Right lobe of liver (tissue), 6 donors: ENCODE results near the gene IPO8. TPM values are rescaled to one million over a fixed set of nuclear protein-coding genes. Genes with fewer than 3 reads are reported as not detected.
"Not testable (repeated sequence)": the region's sequence is repeated elsewhere in the genome, so short reads cannot be mapped to it uniquely, and the experiment has no call there.

Experiments
- ATAC-seq, 4 donors: fragments of 200-7000 bp; cut with Tn5 transposase; one replicate each; pipeline ENCODE4 v1.9.1; 2020; ENCODE audit warnings: mild to moderate bottlenecking in 4 of 4, moderate library complexity in 4 of 4
- DNase-seq, 3 donors: peaks; one replicate each; pipeline ENCODE4 v3.0.0-alpha.2; 2020
- H3K27ac ChIP-seq, 3 donors: fragments of 200-600 bp; one replicate each; pipeline ENCODE4 v1.8.0; 2022
- H3K27me3 ChIP-seq, 2 donors: fragments of 200-600 bp; one replicate each; pipeline ENCODE4 v1.8.0; 2022
- H3K36me3 ChIP-seq, 4 donors: fragments of 200-600 bp; sonication (generic) in 1 of 4; one replicate each; pipeline versions ENCODE4 v1.5.1 to v1.8.0; 2017 to 2022; ENCODE audit warnings: control low read depth in 1 of 4
- H3K4me1 ChIP-seq, 4 donors: fragments of 200-600 bp; sonication (generic) in 1 of 4; one replicate each; pipeline versions ENCODE4 v1.5.1 to v1.8.0; 2017 to 2022; ENCODE audit warnings: control low read depth in 1 of 4
- H3K4me3 ChIP-seq, 3 donors: fragments of 200-600 bp; one replicate each; pipeline ENCODE4 v1.8.0; 2022
- H3K9me3 ChIP-seq, 4 donors: fragments of 200-600 bp; sonication (generic) in 1 of 4; one replicate each; pipeline versions ENCODE4 v1.5.1 to v1.8.0; 2017 to 2022; ENCODE audit warnings: control low read depth in 1 of 4
- POLR2A ChIP-seq: fragments of 450-650 bp; IDR thresholded peaks from one replicate; pipeline ENCODE4 v1.6.1; 2017; ENCODE audit warnings: antibody characterized with exemption, mild to moderate bottlenecking
- WGBS: methylation state at CpG from one replicate; pipeline ENCODE4 v1.1.6; 2018; ENCODE audit warnings: low coverage, low lambda C conversion rate; ENCODE audit not compliant: insufficient coverage; ENCODE audit errors: missing lambda C conversion rate; 5-methylcytosine and 5-hydroxymethylcytosine counted together
- intact Hi-C, 2 donors: fragments of 100-400 bp; cut with DNase I; formaldehyde crosslinking; loops; one replicate each; pipeline versions ENCODE4 v1.11.2 to v1.14.1; 2022
- total RNA-seq, 6 experiments: library from RNA; depleted of rRNA in 2 of 6; stranded (reverse); fragments of >200 nt in 2 of 6; fragmentation: NEBNext Ultra II Directional in 3 of 6; extraction: Animal tissue kit (Norgen Biotek cat#: 25700) in 3 of 6; gene quantifications; one replicate each; pipeline versions ENCODE4 v1.1.0 to v1.2.4, GENCODE V29; 2016 to 2023
- TF ChIP-seq, protein P1 (sequence below), 4 donors: fragments of 200-600 bp in 3 of 4; fragments of 450-650 bp in 1 of 4; IDR thresholded peaks; one replicate each; pipeline versions ENCODE4 v1.5.1 to v1.8.0; 2016 to 2022; ENCODE audit warnings: antibody characterized with exemption in 4 of 4, mild to moderate bottlenecking in 2 of 4
- donor health status: DM: no; HTN: yes; CAD: no.
- donor health status: DM: no; HTN: no; CAD: no.
- donor health status: DM: no; HTN: no; CAD: no.
- donor health status: DM: no; HTN: yes; CAD: no.
- donor health status: DM: no; HTN: yes; CAD: no.

The IPO8 gene
- total RNA-seq, 6 experiments from 2014 or later, result 19.6 to 34.7 (median 25.5) TPM

DNA sequence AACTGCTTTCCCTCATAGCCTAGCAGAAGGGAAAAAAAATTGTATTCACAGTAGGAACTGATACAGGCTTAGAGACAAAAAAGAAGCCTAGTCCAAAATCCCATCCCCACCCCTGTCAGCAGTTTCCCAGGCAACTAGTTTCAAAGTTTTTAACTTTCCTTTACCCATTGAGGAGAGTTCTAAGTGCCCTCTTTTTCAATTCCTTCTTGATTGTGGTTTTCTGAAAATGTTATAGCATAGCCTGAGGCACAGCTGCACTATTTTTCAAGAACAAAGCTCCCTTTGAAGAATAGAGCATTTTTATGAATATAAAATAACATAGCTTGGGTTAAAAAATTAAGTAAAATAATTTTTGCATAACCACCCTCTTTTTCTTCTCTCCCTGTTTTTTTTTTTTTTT lies 81.6 kb downstream of the IPO8 start:
- intact Hi-C loops, result no loop called here
- no peaks in the 10 kb centered on the region for H3K27me3 ChIP-seq
- H3K27ac ChIP-seq, result no peak overlapping the region
- TF ChIP-seq, protein P1, sequence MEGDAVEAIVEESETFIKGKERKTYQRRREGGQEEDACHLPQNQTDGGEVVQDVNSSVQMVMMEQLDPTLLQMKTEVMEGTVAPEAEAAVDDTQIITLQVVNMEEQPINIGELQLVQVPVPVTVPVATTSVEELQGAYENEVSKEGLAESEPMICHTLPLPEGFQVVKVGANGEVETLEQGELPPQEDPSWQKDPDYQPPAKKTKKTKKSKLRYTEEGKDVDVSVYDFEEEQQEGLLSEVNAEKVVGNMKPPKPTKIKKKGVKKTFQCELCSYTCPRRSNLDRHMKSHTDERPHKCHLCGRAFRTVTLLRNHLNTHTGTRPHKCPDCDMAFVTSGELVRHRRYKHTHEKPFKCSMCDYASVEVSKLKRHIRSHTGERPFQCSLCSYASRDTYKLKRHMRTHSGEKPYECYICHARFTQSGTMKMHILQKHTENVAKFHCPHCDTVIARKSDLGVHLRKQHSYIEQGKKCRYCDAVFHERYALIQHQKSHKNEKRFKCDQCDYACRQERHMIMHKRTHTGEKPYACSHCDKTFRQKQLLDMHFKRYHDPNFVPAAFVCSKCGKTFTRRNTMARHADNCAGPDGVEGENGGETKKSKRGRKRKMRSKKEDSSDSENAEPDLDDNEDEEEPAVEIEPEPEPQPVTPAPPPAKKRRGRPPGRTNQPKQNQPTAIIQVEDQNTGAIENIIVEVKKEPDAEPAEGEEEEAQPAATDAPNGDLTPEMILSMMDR (IDR thresholded peaks at IDR 0.05), result no peak
- TF ChIP-seq POLR2A, result no peak
- ATAC-seq (peak in 1 of 4 donors; percentile 13), DNase-seq (no peak)
- H3K4me3 ChIP-seq, result no peak overlapping the region
- H3K36me3 ChIP-seq, result no peaks in the 10 kb centered on the region
- peaks cover 0 to 18% (median 0%) of the 10 kb centered on the region in 4 donors for H3K4me1 ChIP-seq
- H3K9me3 ChIP-seq, result no peaks in the 10 kb centered on the region

DNA sequence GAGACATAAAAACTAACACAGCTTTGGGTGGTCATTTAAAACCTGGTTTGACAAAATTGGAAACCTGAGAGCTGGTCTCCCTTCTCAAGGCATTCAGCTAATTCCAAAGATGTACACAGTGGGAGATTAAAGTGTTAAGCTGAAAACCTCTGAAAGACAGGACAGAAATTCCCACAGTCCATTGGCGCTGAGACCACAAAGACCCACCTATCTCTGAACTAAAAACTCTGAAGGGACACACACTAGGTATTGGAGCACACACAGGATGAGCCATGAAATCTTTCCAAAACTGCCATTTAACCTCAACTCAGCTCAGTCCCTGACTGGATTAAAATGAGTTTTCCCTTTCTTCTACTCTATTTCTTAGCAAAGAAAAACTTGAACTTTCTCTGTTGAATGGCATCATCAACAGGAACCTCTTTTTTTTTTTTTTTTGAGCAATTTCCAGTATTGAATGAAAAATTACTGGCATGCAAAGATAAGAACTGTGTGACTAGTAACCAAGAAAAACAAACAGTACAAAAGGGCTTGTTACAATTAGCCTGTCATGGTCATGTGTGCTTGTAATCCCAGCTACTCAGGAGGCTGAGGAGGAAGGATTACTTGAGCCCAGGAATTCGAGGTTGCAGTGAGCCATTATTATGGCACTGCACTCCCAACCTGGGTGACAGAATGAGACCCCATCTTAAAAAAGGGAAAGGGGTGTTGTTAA lies 82.4 kb downstream of the IPO8 start:
- intact Hi-C loops, result no loop called here
- Histone ChIP-seq H3K4me3 (no peak overlapping the region), H3K27ac (peak overlapping the region in 1 of 3 donors; percentile 3), H3K36me3 (no peaks in the 10 kb centered on the region), H3K9me3 (no peaks in the 10 kb centered on the region), H3K4me1 (peaks cover 0 to 18% (median 0%) of the 10 kb centered on the region in 4 donors), H3K27me3 (no peaks in the 10 kb centered on the region)
- ATAC-seq, result peak in 3 of 4 donors; percentile 69 to 88 (median 86)
- DNase-seq, result no peak
- 0% methylated on average over 1 of the region's 2 CpGs for WGBS
- TF ChIP-seq, protein P1 (IDR thresholded peaks at IDR 0.05), result no peak
- TF ChIP-seq POLR2A, result no peak

- no peak overlapping the region for H3K4me3 ChIP-seq
- ATAC-seq (no peak), DNase-seq (no peak)
- 88% methylated on average over 1 of the region's 1 CpG for WGBS
- no peaks in the 10 kb centered on the region for H3K36me3 ChIP-seq
- peaks cover 0 to 5% (median 0%) of the 10 kb centered on the region in 4 donors for H3K4me1 ChIP-seq
- H3K9me3 ChIP-seq, result no peaks in the 10 kb centered on the region
- no peak overlapping the region for H3K27ac ChIP-seq
- intact Hi-C loops, result no loop called here
- H3K27me3 ChIP-seq, result no peaks in the 10 kb centered on the region
- TF ChIP-seq, protein P1 (IDR thresholded peaks at IDR 0.05), result no peak
- TF ChIP-seq POLR2A, result no peak
These were observed 85.0 kb downstream of the IPO8 start for GRCh38 chr12:30610718-30611117.

DNA sequence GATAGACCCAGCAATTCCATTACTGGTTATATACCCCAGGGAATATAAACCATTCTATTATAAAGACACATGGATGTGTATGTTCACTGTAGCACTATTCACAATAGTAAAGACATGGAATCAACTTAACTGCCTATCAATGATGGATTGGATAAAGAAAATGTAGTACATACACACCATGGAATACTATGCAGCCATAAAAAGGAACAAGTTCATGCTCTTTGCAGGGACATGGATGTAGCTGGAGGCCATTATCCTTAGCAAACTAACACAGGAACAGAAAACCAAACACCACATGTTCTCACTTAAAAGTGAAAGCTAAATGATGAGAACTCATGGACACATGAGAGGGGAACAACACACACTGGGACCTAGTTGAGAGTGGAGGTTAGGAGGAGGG lies 85.8 kb downstream of the IPO8 start:
- H3K9me3 ChIP-seq, H3K4me1 ChIP-seq, H3K27me3 ChIP-seq, H3K27ac ChIP-seq, H3K36me3 ChIP-seq, intact Hi-C loops, DNase-seq, H3K4me3 ChIP-seq, ATAC-seq: not testable (repeated sequence)

GRCh38 chr12:30604302-30604701 lies 91.4 kb downstream of the IPO8 start:
- H3K4me3 ChIP-seq, intact Hi-C loops, H3K9me3 ChIP-seq, H3K36me3 ChIP-seq, DNase-seq, ATAC-seq, H3K27me3 ChIP-seq, H3K27ac ChIP-seq, H3K4me1 ChIP-seq: not testable (repeated sequence)
- 75% methylated on average over 3 of the region's 6 CpGs for WGBS

DNA sequence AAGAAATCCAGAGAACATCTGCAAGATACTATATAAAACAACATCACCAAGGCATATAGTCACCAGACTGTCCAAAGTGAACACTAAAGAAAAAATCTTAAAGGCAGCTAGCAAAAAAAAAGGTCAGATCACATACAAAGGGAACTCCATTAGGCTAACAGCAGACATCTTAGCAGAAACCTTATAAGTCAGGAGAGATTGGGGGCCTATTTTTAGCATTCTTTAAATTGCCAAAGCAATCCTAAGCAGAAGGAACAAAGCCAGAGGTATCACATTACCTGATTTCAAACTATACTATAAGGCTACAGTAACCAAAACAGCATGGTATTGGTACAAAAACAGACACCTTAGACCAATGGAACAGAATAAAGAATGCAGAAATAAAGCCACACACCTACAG lies 92.5 kb downstream of the IPO8 start:
- DNase-seq, result no peak
- no peaks in the 10 kb centered on the region for H3K36me3 ChIP-seq
- H3K4me3 ChIP-seq, result no peak overlapping the region
- no peaks in the 10 kb centered on the region for H3K4me1 ChIP-seq
- no peaks in the 10 kb centered on the region for H3K9me3 ChIP-seq
- TF ChIP-seq, protein P1 (IDR thresholded peaks at IDR 0.05), result no peak
- TF ChIP-seq POLR2A, result no peak
- intact Hi-C loops, result no loop called here
- H3K27ac ChIP-seq, result no peak overlapping the region
- no peak for ATAC-seq
- no peaks in the 10 kb centered on the region for H3K27me3 ChIP-seq
